Right kidney (tissue), 1 donor: ENCODE results near the gene PCBD2.
"Not testable (repeated sequence)": the region's sequence is repeated elsewhere in the genome, so short reads cannot be mapped to it uniquely, and the experiment has no call there.

Source experiments
- DNase-seq: peaks from one replicate; pipeline ENCODE4 v3.0.0-alpha.2; 2016

PCBD2 gene

DNA sequence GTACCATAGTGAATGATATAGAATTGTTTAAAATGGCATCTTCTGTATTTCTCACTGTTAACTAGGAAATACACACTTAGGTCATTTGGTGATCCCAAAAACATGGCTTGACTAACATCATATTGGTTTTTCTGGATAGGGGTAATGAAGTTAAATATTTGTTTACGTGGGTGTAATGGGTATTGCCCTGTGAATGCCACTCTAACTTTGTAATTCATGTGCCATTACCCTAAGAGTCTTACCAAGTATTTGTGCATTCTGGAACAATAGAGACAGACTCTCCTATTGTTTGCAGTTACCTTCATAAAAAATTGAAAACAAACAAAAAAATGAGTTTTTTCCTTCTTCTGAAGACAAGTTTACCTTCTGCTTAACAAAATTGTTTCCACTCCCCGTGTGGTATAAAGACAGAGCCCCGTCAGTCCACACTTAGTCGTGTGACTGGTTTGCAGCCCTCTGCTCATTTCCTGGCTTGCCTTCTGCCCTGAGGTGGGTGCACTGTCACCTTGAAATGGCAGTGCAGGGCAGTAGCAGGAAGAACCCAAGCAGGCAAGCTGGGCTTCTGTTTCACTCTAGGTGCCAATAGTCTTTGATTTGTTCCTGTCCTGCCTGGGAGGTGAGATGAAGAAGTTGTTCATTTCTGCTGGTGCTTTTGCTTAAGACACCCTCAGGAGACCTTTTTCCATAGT is 53.1 kb downstream of the PCBD2 start:
- no peak for DNase-seq

DNA sequence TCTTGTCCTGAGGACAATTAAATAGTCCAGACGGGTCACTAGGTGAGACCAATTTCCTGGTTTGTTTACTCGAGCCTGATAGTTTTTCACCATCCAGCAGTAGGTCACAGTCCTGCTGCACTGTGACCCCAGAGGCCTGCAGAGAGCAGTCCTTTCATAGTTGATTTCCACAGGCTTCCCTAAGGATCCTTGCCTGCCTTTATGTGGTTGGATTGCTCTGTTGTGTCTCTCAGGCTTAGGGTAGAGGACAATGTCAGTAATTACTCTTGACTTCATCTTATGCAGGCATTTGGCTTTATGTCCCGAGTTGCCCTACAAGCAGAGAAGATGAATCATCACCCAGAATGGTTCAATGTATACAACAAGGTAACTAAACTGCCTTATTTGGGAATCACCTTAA is 53.8 kb downstream of the PCBD2 start:
- DNase-seq, result no peak

DNA sequence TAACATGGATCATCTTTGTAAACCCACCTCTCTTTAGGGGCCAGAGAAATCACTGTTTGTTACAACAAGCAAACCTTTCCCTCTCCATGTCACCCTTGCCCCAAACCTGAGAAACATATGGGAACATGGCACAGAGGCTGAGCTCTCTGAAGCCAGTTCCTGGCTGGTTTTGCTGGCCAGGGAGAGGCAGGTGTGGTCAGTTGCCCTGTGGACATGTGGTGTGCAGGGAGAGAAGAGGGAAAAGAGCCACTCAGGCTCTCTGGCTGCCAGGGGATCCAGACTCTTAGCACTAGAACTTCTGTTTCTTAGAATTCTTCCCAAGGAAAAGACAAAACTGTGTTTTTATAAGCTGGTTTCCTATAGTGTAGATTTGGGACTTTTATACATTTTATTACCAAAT is 58.2 kb downstream of the PCBD2 start:
- no peak for DNase-seq

DNA sequence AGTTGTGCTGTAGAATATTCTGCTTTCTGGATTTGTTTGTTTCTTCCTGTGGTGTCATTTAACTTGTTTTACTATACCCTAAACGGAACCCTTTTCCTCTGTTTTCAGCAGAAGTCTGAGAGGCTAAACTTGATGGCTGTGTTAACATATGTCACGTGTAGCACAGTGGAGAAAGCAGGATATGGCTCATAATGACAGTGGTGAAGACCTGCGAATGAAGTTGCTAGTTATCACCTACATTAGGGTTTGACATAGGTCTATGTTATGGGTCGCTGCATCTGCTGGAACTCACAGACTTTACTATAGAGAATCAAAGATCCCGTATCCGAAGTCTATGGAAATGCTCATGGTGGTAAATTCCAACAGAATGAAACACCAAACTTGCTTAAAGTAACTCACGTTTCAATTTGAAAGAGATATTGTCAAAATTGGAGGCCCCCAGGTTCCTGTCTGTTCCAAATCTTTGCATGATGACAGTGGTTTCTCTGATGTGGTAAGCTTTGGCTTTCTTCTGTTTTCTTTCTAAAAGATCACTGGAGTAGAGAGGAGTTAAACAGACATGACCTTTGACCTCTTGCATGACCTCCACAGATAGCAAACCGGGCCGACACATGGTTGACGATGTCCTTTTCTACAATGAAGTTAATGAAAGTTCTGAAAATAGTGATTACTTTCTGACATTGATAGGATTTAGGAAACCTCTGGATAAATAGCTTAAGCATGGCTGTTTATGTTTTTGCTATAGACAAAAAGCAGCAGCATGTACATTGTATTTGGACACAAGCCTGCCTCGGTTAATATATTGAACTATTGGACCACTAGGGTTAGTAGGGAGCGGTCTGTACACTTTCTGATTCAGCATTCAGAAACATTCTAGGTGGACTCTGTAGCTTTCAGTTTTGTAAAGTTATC is 59.7 kb downstream of the PCBD2 start:
- DNase-seq, result no peak

DNA sequence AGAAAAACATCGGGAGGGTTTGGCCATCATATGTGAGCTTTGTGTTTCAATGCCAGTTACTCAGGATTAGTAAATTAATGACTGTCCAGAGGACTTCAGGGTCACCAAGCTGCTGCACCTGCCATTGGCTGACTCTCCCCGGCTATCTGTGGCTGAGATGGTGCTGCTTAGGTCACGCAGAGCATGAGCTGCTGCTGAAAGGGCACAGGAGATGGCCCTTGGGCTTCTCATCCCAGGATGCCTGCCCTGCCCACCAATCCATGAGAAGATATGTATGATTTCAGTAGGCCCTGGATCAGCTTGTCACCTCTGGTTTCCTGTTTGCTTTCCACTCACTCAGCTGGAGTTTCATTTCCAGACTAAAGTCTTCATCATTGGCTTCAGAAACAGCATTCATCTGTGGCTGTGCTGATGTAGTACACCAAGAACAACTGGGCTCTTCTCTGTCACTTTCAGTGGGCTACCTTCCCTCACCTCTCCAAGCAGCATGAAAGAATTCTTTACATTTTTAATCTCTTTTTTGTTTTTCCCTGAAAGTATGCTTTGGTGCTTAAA is 60.4 kb downstream of the PCBD2 start:
- DNase-seq, result no peak

DNA sequence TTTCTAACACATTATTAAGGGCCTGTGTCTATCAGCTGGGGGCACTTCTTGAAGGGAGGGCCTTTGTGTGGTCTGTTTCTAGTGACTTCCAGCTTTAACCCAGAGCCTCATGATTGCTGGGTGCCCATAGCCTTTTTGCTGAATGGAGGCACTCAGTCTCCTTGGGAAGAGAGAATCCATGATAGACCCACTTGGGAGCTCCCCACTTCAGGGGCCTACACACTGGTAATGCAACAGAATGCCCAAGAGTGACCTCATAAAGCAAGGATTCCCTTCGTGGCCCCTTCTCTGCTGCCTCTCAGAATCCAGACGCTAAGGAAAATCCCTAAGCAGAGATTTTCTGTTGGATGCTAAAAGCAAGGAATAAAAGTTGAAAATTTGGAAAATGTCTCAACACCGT is 62.7 kb downstream of the PCBD2 start, which contains the start of gene CATSPER3:
Gene CATSPER3 (plus strand): TSS at position 301 of the 400 bp plus-strand sequence. CDS start 85 bp downstream, at position 386.
- DNase-seq, result no peak

DNA sequence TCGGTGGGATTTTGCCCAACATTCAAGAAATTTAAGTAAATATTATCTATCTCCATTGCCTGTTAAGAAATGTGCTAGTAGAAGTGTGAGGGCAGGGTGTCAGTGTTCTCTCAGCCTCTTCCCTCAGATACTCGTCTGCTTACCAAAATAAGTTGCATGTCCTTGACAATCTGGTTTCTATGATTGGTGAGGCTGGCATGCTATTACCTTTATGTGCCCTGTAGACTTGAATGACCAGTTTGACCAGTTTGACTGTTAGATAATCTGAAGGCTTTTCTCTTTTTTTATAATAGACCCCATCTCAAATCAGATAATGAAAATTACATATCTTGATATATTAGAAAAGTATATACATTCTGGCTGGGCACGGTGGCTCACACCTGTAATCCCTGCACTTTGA is 63.1 kb downstream of the PCBD2 start:
- DNase-seq, result no peak

DNA sequence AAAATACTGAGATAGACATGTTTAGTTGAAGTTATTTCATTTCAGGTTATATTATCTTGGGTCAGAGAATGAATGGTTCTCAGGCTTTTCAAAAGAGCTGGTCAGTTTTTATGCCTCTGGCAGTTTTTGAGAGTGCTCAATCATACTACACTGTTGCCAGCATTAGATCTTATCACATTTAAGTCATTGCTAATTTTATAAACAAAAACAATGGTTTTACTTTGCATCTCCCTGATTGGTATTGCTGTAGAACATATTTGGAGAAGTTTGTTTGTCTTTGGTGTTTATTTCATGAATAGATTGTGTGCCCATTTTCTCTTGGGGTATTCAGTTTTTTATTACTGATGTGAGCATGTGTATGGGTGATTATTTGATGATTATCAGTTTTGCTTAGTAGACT is 64.2 kb downstream of the PCBD2 start:
- DNase-seq, result no peak

DNA sequence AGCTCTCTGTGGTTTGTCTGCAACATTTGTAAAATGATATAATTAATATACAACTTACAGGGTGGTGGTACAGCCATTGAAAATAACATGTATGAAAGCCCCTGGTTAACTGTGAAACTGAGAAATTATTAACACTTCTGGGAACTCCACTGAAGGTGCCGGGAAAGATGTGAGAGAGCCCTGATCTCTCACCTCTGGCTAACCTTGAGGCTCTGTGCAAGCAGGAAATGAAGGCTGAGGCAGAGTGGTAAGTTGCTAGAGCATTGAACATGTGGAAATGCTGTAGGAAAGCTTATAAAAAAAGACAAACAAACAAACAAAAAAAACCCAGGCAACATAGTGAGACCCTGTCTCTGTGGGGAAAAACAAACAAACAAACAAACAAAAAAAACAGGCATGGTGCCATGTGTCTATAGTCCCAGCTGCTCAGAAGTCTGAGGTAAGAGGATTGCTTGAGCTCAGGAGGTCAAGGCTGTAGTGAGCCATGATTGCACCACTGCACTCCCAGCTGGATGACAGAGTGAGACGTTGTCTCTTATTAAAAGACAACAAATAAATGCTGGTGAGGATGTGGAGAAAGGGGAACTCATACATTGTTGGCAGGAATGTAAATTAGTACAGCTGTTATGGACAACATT is 70.3 kb downstream of the PCBD2 start:
- no peak for DNase-seq

DNA sequence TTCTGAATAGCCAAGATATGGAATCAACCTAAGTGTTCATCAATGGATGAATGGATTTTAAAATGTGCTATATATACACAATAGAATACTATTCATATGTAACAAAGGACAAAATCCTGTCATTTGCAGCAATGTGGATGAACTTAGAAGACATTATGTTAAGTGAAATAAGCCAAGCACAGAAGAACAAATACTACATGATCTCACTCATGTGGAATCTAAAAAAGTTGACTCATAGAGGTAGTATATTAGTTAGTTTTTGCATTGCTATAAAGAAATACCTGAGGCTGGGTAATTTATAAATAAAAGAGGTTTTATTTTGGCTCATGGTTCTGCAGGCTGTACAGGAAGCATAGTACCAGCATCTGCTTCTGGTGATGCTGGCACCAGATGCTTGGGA is 70.9 kb downstream of the PCBD2 start:
- DNase-seq, result no peak

DNA sequence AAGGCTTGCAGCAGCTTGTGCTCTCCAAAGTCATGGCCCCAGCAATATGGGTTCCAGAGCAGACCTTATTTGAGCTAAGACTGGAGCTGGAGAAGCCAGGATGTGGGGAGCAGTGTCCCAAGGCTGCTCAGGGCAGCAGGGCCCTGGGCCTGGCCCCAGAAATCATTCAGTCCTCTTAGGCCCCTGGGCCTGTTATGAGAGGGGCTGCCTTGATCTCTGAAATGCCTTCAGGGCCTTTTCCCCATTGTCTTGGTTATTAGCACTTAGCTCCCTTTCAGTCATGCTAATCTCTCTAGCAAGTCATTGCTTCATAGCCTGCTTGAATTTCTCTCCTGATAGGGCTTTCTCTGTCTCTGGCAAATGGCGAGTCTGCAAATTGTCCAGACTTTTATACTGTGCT is 71.9 kb downstream of the PCBD2 start:
- DNase-seq, result no peak

DNA sequence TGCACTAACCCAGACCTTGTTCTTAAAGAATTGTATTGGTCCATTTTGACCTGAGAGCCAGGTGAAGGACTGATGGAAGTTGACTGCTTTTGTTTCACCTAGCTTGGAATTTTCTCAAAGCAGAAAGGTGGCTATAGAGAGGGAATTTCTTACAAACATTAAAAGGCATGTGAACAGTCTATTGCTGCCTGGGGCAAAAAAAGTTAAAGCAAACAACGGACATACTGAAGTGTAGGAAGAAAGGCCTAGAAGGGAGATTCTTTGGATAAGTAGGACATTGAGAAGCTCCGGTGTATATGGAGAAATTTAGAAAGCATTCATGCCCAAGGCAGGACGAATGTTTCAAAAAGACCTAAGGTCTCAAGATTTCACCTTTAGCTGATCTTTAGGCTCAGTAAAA is 74.5 kb downstream of the PCBD2 start:
- DNase-seq, result no peak

DNA sequence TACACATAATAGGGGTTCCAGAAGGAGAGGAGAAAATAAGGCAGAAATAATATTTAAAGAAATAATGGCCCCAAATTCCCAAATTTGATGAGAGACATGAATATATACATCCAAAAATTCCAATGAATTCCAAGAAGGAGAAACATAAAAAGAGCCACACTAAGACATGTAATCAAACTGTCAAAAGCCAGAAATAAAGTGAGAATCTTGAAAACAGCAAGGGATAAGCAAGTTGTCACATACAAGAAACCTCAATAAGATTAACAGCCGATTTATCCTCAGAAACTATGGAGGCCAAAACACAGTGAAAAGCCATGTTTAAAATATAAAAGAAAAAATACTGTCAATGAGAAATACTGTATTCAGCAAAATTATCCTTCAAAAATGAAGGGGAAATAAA is 77.3 kb downstream of the PCBD2 start:
- DNase-seq, result no peak

DNA sequence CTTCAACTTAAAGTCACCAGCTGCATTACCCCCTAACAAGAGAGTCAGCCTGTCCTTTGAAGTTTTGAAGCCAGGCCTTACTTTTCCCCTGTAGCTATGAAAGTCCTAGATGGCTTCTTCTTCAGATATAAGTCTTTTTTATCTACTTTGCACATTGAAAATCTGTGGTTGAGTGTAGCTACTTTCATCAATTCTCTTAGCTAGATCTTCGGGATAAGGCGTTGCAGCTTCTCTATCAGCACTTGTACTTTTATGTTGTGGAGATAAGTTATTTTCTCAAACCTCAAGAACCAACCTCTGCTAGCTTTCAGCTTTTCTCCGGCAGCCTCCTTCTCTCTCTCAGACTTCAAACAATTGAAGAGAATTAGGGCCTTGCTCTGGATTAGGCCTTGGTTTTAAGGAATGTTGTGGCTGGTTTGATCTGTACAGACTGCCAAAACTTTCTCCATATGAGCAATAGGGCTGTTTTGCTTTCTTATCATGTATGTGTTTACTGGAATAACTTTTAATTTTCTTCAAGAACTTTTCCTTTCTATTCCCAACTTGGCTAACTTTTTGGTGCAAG is 84.4 kb downstream of the PCBD2 start:
- no peak for DNase-seq

DNA sequence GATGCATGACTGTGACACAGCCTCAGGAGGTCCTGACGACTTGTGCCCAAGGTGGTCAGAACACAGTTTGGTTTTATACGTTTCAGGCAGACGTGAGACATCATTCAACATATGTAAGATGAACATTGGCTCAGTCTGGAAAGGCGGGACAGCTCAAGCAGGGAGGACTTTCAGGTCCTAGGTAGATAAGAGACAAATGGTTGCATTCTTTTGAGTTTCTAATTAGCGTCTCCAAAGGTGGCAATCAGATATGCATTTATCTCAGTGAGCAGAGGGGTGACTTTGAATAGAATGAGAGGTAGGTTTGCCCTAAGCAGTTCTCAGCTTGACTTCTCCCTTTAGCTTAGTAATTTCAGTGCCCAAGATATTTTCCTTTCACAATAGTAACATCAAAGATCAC is 85.3 kb downstream of the PCBD2 start:
- not testable (repeated sequence) for DNase-seq

DNA sequence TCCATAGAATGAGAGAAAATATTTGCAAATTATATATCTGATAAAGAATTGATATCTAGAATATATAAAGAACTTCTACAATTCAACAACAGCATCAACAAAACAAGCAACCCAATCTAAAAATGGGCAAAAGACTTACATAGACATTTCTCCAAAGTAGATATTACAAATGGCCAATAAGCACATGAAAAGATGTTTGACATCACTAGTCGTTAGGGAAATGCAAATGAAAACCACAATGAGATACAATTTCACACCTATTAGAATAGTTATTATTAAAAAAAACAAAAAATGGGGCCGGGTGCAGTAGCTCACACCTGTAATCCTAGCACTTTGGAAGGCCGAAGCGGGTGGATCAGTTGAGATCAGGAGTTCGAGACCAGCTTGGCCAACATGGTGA is 87.2 kb downstream of the PCBD2 start:
- DNase-seq, result no peak

DNA sequence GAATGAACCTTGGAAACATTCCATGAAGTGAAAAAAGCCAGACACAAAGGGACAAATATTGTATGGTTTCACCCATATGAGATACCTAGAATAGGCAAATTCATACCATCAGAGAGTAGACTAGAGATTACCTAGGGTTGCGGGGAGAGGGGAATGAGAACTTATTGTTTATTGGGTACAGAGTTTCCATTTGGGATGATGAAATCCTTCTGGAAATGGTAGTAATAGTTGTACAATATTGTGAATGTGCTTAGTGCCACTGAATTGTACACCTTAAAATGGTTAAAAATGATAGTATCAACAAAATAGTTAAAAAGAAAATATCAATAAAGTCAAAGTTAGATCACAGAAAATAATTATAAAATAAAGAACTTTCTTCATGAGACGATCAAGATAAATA is 88.2 kb downstream of the PCBD2 start:
- DNase-seq, result no peak

DNA sequence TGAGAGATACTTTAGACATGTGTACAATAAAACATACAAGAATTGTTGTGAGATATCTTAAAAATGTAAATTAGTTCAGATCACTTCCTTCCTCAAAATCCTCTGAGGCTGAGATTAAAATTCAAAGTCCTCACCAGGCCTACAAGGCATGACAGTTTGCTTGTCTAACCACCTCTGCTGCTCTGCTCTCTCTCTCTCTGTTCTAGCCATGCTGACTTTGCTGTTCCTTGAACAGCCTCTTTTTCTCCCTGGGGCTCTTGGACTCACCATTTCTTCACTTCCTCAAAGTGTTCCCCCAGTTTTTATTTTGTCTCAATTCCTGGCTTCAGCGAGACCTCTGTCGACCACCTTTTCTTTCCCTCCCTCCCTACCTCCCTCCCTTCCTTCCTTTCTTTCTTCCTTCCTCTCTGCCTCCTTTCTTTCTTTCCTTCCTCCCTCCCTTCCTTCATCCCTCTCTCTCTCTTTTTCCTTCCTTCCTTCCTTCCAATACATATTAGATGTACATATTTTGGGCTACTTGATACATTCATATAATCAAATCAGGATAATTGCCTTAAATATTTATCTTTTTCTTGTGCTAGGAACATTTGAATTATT is 89.7 kb downstream of the PCBD2 start:
- no peak for DNase-seq

DNA sequence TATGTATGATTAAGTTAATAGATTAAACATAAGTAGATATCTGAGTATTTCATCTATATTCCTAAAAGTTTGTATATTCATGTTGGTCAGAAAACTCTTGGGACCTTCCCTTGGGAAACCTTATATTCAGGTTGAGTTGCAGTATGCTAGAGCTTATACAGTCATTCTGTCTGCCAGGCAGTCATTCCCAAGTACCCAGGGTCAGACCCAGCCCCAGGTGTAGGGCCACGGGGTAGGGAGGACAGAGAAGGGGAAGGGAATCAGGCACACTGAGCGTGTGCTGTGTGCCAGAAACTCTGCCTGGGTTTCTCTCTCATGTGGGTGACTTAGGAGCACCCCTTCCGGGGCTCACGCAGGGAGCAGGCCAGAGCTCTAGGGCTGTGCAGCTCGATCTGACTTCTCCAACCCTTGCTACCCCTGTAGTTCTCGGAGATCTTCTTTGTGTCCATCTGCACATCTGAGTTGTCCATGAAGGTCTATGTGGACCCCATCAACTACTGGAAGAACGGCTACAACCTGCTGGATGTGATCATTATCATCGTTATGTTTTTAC is 91.0 kb downstream of the PCBD2 start:
- no peak for DNase-seq

DNA sequence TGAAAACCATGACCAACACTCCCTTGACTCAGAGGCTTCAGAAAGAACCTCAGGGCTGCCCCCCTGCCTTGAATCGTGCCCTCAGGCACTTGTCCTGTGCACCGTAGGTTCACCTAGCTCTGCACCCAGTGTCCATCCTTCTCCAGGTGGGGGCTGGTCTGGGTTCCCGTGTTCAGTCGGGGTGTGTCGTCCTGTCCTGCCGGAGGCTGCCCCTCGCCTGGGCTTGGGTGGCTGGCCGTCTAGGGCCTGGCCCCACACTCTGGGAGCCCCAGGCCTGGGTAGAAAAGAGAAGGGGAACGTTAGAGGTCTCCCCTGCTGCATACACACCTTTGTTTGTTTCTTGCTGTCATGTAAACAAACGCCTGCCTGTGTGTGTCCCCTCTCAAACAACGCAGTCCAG is 92.1 kb downstream of the PCBD2 start:
- DNase-seq, result no peak

DNA sequence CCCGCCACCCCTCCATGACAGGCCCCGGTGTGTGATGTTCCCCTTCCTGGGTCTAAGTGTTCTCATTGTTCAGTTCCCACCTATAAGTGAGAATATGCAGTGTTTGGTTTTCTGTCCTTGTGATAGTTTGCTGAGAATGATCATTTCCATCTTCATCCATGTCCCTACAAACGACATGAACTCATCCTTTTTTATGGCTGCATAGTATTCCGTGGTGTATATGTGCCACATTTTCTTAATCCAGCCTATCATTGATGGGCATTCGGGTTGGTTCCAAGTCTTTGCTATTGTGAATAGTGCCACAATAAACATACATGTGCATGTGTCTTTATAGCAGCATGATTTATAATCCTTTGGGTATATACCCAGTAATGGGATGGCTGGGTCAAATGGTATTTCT is 93.1 kb downstream of the PCBD2 start:
- DNase-seq, result not testable (repeated sequence)

DNA sequence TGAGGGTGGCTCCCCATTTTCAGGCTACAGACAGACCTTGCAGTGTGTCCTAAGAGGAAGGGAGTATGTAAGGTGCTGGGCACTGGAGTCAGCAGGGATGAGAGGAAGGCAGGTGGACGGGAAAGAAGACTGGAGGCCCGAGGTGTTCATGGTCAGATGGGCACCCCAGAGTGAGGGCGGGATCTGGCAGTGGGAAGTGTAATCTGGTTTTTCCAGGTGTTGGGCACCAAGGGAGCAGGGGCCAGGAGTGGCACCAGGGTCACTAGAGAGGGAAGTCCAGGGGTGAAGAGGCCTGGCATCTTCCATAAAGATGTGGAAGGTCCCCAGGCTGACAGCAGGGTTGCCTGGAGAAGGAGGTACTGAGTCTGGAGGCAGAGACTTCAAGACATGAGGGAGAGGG is 99.4 kb downstream of the PCBD2 start:
- DNase-seq, result no peak
